Pancreas (tissue), 10 donors: ENCODE measurements around the gene OTOG. TPM values are rescaled to one million over a fixed set of nuclear protein-coding genes. Genes with fewer than 3 reads are reported as not detected.
A peak's percentile ranks its signal among the peaks of the same experiment; 100 is the strongest.

Experiments
- ATAC-seq, 4 donors: fragments of 200-7000 bp; cut with Tn5 transposase; one replicate each; pipeline versions ENCODE4 v1.8.0 to v1.9.1; 2020; ENCODE audit warnings: mild to moderate bottlenecking in 4 of 4, moderate library complexity in 4 of 4
- DNase-seq, 6 donors: peaks; one replicate each; pipeline ENCODE4 v3.0.0-alpha.2; 2020
- FAIRE-seq: peaks from 2 replicates; lab custom pipeline; 2012; peaks lifted over from hg19 to GRCh38; lab: Jason Lieb, UNC
- H3K27ac ChIP-seq, 4 donors: fragments of 200-600 bp; sonication (generic); 1 replicate in 3 of 4; 2 replicates in 1 of 4; pipeline versions ENCODE4 v1.5.0 to v1.8.0; 2020
- H3K27me3 ChIP-seq, 4 donors: fragments of 200-600 bp; one replicate each; pipeline ENCODE4 v1.8.0; 2021
- H3K36me3 ChIP-seq, 3 donors: fragments of 200-600 bp; sonication (generic) in 1 of 3; one replicate each; pipeline versions ENCODE4 v1.5.0 to v1.8.0; 2020 to 2021
- H3K4me1 ChIP-seq, 3 donors: fragments of 200-600 bp; one replicate each; pipeline ENCODE4 v1.8.0; 2021
- H3K4me3 ChIP-seq, 4 donors: fragments of 200-600 bp; sonication (generic) in 2 of 4; one replicate each; pipeline versions ENCODE4 v1.5.0 to v1.8.0; 2020 to 2021
- H3K9me3 ChIP-seq, 4 donors: fragments of 200-600 bp; one replicate each; pipeline ENCODE4 v1.8.0; 2021
- CTCF ChIP-seq, 4 donors: fragments of 200-600 bp; sonication (generic) in 3 of 4; IDR thresholded peaks; one replicate each; pipeline versions ENCODE4 v1.5.0 to v1.8.0; 2021; ENCODE audit warnings: antibody characterized with exemption in 4 of 4
- WGBS, 2 donors: extraction: QIAGEN DNeasy Blood & Tissue Kit; methylation state at CpG; one replicate each; pipeline ENCODE4 v1.1.7; 2013; 5-methylcytosine and 5-hydroxymethylcytosine counted together
- intact Hi-C, 3 donors: fragments of 100-400 bp; cut with DNase I; formaldehyde crosslinking; loops; one replicate each; pipeline versions ENCODE4 v1.11.1 to v1.14.2; 2022
- polyA plus RNA-seq, 2 donors: library from polyadenylated mRNA; stranded (reverse); fragments of 200-250 nt; gene quantifications; one replicate each; pipeline ENCODE4 v1.2.3, GENCODE V29; 2013
- total RNA-seq, 6 donors: library from RNA; stranded (reverse); fragmentation: NEBNext Ultra II Directional in 4 of 6; extraction: Animal tissue kit (Norgen Biotek cat#: 25700) in 4 of 6; gene quantifications; one replicate each; pipeline versions ENCODE4 v1.2.1 to v1.2.4, GENCODE V29; 2021 to 2023
- donor health status: healthy with polysubstance abuse.
- donor health status: DM: no; HTN: no; CAD: no; lungs with moderate emphysema.
- donor health status: DM: no; HTN: no; CAD: no.
- donor health status: control.
- donor health status: control.
- donor health status: Bipolar disorder and iron deficiency.
- donor health status: DM: yes; HTN: yes; CAD: no.
- donor health status: DM: no; HTN: no; CAD: no.
- donor health status: DM: no; HTN: no; CAD: no.
- donor health status: DM: yes; HTN: yes; CAD: no.

OTOG gene
- total and polyA plus RNA-seq, 8 donors: not detected

GRCh38 chr11:17574141-17575091, 27.4 kb downstream of the OTOG start:
- FAIRE-seq (no peak), DNase-seq (peak in 1 of 6 donors; percentile 8), ATAC-seq (no peak)
- no peaks in the 10 kb centered on the region for H3K9me3 ChIP-seq
- intact Hi-C loops: no loop called here
- 81 to 92% methylated on average over 9 of the region's 9 CpGs for WGBS, 2 donors
- no peaks in the 10 kb centered on the region for H3K27me3 ChIP-seq
- no peaks in the 10 kb centered on the region for H3K4me1 ChIP-seq
- TF ChIP-seq CTCF (IDR thresholded peaks at IDR 0.05): no peak
- H3K36me3 ChIP-seq: no peaks in the 10 kb centered on the region
- H3K4me3 ChIP-seq: no peak overlapping the region
- H3K27ac ChIP-seq: no peak overlapping the region

GRCh38 chr11:17575431-17576425, 28.7 kb downstream of the OTOG start:
- WGBS, 2 donors: 83 to 86% methylated on average over 16 of the region's 16 CpGs
- TF ChIP-seq CTCF (IDR thresholded peaks at IDR 0.05): no peak
- H3K27ac ChIP-seq: no peak overlapping the region
- FAIRE-seq (no peak), DNase-seq (peak in 1 of 6 donors; percentile 5), ATAC-seq (no peak)
- no peaks in the 10 kb centered on the region for H3K36me3 ChIP-seq
- H3K4me1 ChIP-seq: no peaks in the 10 kb centered on the region
- H3K4me3 ChIP-seq: no peak overlapping the region
- no peaks in the 10 kb centered on the region for H3K9me3 ChIP-seq
- intact Hi-C loops: no loop called here
- no peaks in the 10 kb centered on the region for H3K27me3 ChIP-seq

GRCh38 chr11:17578296-17578695, 31.2 kb downstream of the OTOG start:
- H3K4me3 ChIP-seq: no peak overlapping the region
- intact Hi-C loops: no loop called here
- ATAC-seq (no peak), FAIRE-seq (no peak), DNase-seq (no peak)
- WGBS, 2 donors: 86% methylated on average over 11 of the region's 11 CpGs
- no peak overlapping the region for H3K27ac ChIP-seq
- H3K36me3 ChIP-seq: no peaks in the 10 kb centered on the region
- no peaks in the 10 kb centered on the region for H3K27me3 ChIP-seq
- no peak for TF ChIP-seq CTCF (IDR thresholded peaks at IDR 0.05)
- no peaks in the 10 kb centered on the region for H3K4me1 ChIP-seq
- no peaks in the 10 kb centered on the region for H3K9me3 ChIP-seq

GRCh38 chr11:17578958-17579357, 31.9 kb downstream of the OTOG start:
- Histone ChIP-seq H3K27me3 (no peaks in the 10 kb centered on the region), H3K4me3 (no peak overlapping the region), H3K36me3 (no peaks in the 10 kb centered on the region), H3K4me1 (no peaks in the 10 kb centered on the region), H3K9me3 (no peaks in the 10 kb centered on the region), H3K27ac (no peak overlapping the region)
- DNase-seq (peak in 1 of 6 donors; percentile 0), FAIRE-seq (no peak), ATAC-seq (no peak)
- WGBS, 2 donors: 86% methylated on average over 8 of the region's 8 CpGs
- TF ChIP-seq CTCF (IDR thresholded peaks at IDR 0.05): no peak
- intact Hi-C loops: no loop called here
